Prostate gland (tissue), 2 donors: Measurements from ENCODE around the gene HAUS8.

Experiments
- CTCF ChIP-seq, 4 experiments: fragments of 200-600 bp in 2 of 4; fragments of 450-650 bp in 2 of 4; sonication (generic) in 2 of 4; IDR thresholded peaks; 1 replicate in 3 of 4; 2 replicates in 1 of 4; pipeline ENCODE4 v1.5.1; 2016 to 2019; ENCODE audit warnings: antibody characterized with exemption in 4 of 4, mild to moderate bottlenecking in 2 of 4, moderate library complexity in 2 of 4
- POLR2A ChIP-seq: fragments of 450-650 bp; IDR thresholded peaks from one replicate; pipeline ENCODE4 v1.6.1; 2016; ENCODE audit warnings: antibody characterized with exemption, mild to moderate bottlenecking
- POLR2AphosphoS5 ChIP-seq: sonication (generic); formaldehyde crosslinking; IDR thresholded peaks from one replicate; pipeline ENCODE4 v1.6.1; 2017; ENCODE audit warnings: antibody characterized with exemption

- TF ChIP-seq POLR2AphosphoS5: no peak
- TF ChIP-seq POLR2A: no peak
- no peak for TF ChIP-seq CTCF (IDR thresholded peaks at IDR 0.05)
These were observed 38.6 kb downstream of the HAUS8 start for GRCh38 chr19:17036640-17037039.
